Stimulated activated CD4-positive, alpha-beta T cell treated with anti-CD3 and anti-CD28 coated beads, TNF-alpha, amount 100 ng/mL, for 48 hours (primary cell): ENCODE data around the gene HSD11B2.

ENCODE experiments used
- DNase-seq, 3 donors: peaks; one replicate each; pipeline ENCODE4 v3.0.0-alpha.2; 2020; ENCODE audit warnings: low read depth in 3 of 3

HSD11B2 gene

DNA sequence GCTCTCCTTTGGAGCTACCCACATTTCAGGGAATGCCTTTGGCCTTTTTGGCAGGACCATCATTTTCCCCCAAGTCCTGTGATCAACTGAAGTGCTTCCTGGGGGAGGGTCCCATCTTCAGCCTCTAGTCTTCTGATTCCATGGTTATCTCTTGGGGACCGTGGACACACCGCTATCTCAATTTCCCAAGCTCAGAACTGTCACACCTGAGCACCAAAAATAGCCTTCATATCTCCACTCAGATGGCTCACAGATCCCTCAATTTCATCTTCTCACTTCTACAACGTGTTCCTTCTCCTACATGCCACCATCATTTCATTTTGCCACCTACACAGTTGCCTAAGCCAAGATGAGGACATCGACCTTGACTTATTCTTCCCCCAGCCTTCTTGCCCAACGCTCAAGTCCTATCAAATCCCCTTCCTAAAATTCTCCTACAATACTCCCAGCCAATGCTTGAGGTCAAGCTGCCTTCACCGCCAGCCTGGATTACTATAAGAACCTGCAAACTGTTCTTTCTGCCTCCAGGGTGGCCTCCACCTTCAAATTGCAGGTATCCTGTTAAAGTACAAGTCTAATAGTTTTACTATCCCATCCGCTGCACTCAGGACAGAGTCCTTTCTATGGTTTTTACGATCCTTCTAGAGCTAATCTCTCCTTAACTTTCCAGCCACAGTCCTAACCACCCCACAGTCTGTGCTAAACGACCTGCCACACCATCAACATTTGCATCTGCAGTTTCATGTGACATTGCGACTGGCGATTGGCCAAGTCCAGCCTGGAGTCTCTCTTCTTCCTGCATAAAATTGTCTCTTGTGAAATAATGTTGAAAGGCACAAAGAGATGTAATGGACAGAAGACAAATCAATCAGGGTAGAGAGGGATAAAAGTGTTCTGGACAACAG, 43.9 kb downstream of the HSD11B2 start:
- DNase-seq, result no peak

DNA sequence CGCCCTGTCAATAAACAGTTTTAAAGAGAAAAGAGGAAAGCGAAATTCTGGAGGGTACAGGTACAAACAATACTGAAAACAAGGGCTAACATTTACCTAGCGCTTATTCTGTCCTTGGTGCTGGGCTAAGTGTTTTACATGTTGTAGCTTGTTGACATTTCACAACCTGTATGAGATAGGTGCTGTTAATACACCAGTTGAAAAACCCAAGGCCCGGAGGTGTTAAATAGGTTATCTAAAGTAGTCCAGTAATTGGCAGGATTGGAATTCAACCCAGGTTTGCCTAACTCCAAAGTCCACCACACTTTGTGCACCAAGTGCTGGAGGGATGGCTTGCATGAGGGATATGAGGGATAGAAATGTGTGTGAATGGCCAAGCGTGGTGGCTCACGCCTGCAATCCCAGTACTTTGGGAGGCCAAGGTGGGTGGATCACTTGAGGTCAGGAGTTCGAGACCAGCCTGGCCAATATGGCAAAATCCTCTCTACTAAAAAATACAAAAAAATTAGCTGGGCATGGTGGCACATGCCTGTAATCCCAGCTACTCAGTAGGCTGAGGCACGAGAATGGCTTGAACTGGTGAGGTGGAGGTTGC, 47.1 kb downstream of the HSD11B2 start:
- DNase-seq, result no peak

DNA sequence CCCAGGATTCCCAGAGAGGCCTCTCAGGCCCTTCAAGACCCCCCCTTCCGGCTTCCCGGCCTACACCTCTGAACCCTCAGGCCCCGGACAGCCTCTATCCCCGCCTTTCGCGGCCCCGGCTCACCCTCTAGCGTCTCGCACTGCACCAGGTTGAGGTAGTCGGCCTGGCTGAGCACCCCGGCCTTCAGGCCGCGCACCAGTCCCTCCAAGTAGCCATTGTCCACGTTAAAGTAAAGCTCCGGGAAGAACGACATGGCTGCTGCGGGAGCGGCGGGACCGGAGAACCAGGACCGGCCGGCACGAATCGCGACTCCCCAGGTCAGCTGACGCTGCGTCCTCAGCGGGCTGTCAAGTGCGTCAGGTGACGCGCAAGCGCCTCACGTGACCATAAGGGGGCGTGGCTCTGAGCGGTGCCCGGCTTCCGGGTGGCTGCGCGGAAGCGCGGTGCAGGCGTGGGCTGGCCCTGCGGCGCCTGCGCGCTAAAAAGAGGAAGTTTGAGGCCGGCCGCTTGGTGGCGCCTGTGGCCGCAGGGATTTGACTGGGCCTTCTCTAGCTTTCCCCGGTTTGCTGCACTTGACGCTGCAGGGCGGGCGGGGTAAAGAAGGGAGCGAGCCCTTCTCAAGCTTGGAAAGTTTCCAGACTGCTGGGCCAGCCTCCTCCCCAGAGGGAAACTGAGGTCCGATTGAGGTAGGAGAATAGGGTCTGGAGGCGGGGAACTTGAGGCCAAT, 50.1 kb downstream of the HSD11B2 start, which contains the start of gene ATP6V0D1:
ATP6V0D1 (minus strand) TSS at position 325 of the 728 bp plus-strand sequence; CDS start at position 254, 71 bp downstream.
- DNase-seq, result peak; percentile 96 to 99 (median 99)

DNA sequence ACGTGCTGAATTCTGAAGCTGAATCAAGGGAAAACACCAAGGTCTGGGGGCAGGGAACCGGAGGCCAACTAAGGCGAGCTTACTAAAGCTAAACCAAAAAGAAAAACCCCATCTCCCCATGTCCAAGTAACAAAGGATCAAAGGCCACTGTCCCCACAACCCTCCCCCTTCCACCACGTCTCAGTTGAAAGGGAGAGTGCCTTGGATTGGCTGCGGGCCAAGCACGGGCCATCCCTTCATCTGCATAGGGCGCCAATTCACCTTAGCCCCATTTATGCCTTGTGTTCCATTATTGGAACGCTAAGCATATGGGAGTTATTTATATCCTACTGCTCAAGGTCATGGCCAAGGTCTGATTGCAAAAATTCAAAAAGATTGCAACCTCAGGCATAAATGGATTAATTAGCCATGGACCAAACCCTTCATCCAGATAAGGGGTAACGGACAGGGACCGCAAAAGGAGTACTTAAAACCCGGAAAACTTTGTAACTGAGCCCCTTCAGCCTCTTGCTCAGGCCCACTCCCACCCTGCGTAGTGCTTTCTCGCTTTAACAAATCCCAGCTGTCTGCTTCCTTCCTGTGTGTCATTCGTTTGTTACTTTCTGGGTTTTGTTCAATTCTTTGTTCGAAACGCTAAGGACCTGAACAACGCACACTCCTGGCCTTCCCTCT, 50.8 kb downstream of the HSD11B2 start:
- DNase-seq, result peak in 2 of 3 donors; percentile 46 to 56

DNA sequence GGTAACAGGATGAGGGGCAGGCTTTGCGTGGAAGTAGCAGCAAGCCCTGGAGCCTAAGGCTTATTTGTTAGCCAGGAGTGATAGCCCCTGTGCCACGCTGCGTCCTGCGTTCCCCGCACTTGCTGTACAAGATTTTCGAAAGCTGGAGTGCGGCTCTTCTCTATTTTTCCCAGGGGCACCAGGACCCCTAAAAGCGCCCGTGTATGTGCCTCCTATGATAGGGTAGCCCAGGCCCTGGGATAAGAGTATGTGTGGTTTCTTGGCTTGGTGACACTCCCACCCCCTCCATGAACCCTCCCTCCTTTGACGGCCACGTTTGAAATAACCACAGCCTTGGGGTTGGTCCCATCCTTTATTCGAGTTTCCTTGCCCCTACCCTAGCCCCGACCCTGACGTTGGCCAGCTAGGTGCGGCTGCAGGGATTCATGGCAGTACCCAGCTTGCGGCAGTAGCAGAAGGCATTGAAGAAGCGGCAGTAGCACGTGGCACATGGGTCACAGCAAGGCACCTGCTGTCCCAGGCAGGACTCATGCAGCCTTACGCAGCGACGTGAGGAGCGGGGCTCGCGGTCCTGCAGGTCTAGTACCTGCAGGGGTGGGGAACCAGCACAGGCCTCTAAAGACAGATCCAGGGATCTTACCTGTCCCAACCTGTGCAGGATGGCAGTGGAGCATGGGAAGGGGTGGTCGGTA, 51.5 kb downstream of the HSD11B2 start:
- DNase-seq, result no peak

DNA sequence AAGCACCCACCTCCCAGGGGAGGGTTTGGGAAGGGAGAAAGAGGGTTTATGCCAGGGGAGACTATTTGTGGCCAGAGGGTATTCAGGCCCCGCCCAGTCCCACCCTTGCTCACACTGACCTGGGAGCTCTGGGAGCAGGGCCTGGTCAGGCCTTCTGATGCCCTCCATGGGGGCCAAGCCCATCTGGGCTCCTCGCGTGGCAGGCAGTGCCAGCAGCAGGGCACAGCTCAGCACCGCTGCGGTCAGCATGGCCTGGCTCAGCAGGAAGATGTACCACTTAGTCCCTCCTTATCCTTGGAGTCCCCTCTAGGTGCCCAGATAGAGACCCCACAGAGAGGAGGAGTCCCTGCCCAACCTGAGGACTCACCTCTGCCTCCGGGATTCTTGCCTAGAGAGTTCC, 52.2 kb downstream of the HSD11B2 start, which contains the start of gene AGRP:
AGRP (minus strand) TSS at position 398 of the 400 bp plus-strand sequence; CDS start at position 249, 149 bp downstream.
- no peak for DNase-seq

DNA sequence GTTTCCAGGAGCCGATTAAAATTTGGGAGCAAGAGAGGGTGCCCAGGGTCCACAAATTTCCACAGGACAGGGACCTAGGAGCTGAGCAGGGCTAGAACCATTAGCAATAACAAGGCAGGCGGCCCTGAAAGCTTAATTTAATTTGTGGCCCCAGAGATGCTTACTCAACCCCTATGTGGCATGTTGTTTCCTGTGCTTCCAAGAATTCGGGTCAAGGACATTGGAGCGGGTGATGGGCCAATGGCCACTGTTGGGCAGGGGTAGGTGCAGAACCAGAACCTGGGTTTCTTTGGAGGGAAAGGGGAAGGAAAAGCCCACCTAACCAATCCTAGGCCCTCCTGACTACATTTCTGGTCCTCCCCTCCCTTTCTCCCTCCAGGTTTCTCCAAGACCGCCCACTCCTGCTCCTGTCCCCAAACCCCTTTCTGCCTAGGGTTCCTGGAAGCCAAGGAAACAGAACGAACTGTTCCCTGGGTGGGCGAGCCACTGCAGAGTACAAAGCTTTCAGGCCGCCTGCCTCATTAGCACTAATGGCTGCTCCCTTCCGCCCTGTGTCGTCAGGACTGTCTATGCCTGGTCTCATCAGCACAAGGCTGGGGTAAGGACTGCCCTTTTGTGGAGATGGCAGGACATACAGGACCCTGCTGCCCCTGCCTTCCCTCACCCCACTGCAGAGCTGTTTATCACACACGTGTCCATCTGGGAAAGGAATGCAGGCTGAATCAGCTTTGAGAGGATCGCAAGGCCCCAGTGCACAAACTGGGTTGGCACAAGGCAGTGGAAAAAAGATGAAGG, 53.0 kb downstream of the HSD11B2 start:
- DNase-seq, result no peak

DNA sequence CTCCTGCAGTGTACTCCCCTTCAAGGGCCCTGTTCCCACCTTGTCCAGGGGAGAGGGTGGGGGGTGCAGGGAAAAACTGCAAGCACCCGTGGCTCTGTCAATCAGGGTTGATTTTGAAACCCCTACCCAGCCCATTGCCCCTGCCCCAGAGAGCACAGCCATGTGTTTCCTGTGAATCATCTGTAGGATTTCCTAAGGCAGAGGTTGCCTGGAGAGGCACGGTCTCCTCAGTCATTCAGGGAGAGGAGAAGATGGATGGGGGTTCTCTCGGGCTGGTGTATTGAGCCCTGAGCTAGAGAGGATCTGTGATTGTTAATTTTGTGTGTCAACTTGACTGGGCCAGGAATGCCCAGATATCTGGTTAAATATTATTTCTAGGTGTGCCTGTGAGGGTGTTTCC, 55.9 kb downstream of the HSD11B2 start:
- no peak for DNase-seq
